Mesenchymal stem cell (in vitro differentiated cells and primary cell): Measurements from ENCODE around the gene SREBF1.

ENCODE experiments used
- DNase-seq: peaks from one replicate; pipeline ENCODE4 v3.0.0-alpha.2; 2013
- H2AFZ ChIP-seq: one replicate; pipeline ENCODE4 v1.6.1; 2013; ENCODE audit warnings: low read depth, mild to moderate bottlenecking, control low read depth, inconsistent platforms, low read length, moderate library complexity
- H2AK5ac ChIP-seq: 2 replicates; pipeline ENCODE4 v1.6.1; 2013; ENCODE audit warnings: low read length, moderate library complexity, mild to moderate bottlenecking, inconsistent platforms; ENCODE audit not compliant: severe bottlenecking
- H2BK120ac ChIP-seq: one replicate; pipeline ENCODE4 v1.6.1; 2013; ENCODE audit warnings: low read depth, mild to moderate bottlenecking, inconsistent platforms, low read length, moderate library complexity
- H2BK12ac ChIP-seq, 2 experiments: one replicate each; pipeline ENCODE4 v1.6.1; 2013; ENCODE audit warnings: inconsistent platforms in 2 of 2, low read length in 2 of 2, mild to moderate bottlenecking in 2 of 2, moderate library complexity in 2 of 2, control low read depth in 1 of 2
- H2BK15ac ChIP-seq: one replicate; pipeline ENCODE4 v1.6.1; 2013; ENCODE audit warnings: mild to moderate bottlenecking, low read depth, inconsistent platforms; ENCODE audit not compliant: poor library complexity, severe bottlenecking
- H2BK5ac ChIP-seq: 2 replicates; pipeline ENCODE4 v1.6.1; 2013; ENCODE audit warnings: low read depth, mild to moderate bottlenecking, low read length, control low read depth, inconsistent platforms; ENCODE audit not compliant: poor library complexity, severe bottlenecking
- H3K14ac ChIP-seq, 2 experiments: one replicate each; pipeline ENCODE4 v1.6.1; 2013; ENCODE audit warnings: inconsistent platforms in 2 of 2, low read length in 2 of 2, control low read depth in 1 of 2, mild to moderate bottlenecking in 1 of 2, moderate library complexity in 1 of 2
- H3K18ac ChIP-seq, 2 experiments: one replicate each; pipeline ENCODE4 v1.6.1; 2013; ENCODE audit warnings: inconsistent platforms in 2 of 2, low read length in 2 of 2, control low read depth in 1 of 2, low read depth in 1 of 2, mild to moderate bottlenecking in 1 of 2
- H3K23ac ChIP-seq, 2 experiments: one replicate each; pipeline ENCODE4 v1.6.1; 2013; ENCODE audit warnings: inconsistent platforms in 2 of 2, low read length in 2 of 2, mild to moderate bottlenecking in 2 of 2, moderate library complexity in 2 of 2, control low read depth in 1 of 2
- H3K27ac ChIP-seq: 2 replicates; pipeline ENCODE4 v1.5.1; 2013; ENCODE audit warnings: mild to moderate bottlenecking, moderate library complexity, low read length, control low read depth, inconsistent platforms; ENCODE audit not compliant: poor library complexity, severe bottlenecking
- H3K27me3 ChIP-seq, 2 experiments: 2 replicates each; pipeline versions ENCODE4 v1.6.1 to v1.7.0; 2013; ENCODE audit warnings: low read length in 2 of 2, mild to moderate bottlenecking in 2 of 2, moderate library complexity in 2 of 2, control low read depth in 1 of 2, inconsistent platforms in 1 of 2; ENCODE audit not compliant: control insufficient read depth in 1 of 2, insufficient read depth in 1 of 2
- H3K36me3 ChIP-seq, 2 experiments: 2 replicates each; pipeline versions ENCODE4 v1.6.1 to v1.7.0; 2013; ENCODE audit warnings: low read length in 2 of 2, control low read depth in 1 of 2, inconsistent platforms in 1 of 2, low read depth in 1 of 2, mild to moderate bottlenecking in 1 of 2; ENCODE audit not compliant: insufficient read depth in 2 of 2, control insufficient read depth in 1 of 2
- H3K4ac ChIP-seq, 2 experiments: one replicate each; pipeline ENCODE4 v1.6.1; 2013; ENCODE audit warnings: inconsistent platforms in 2 of 2, low read length in 2 of 2, mild to moderate bottlenecking in 2 of 2, moderate library complexity in 2 of 2, control low read depth in 1 of 2, low read depth in 1 of 2
- H3K4me1 ChIP-seq: 2 replicates; pipeline ENCODE4 v1.6.1; 2013; ENCODE audit warnings: low read depth, low read length, control low read depth; ENCODE audit not compliant: control insufficient read depth, insufficient read depth
- H3K4me2 ChIP-seq: 2 replicates; pipeline ENCODE4 v1.6.1; 2013; ENCODE audit warnings: low read length, mild to moderate bottlenecking, inconsistent platforms; ENCODE audit not compliant: poor library complexity, severe bottlenecking
- H3K4me3 ChIP-seq, 2 experiments: 2 replicates each; pipeline versions ENCODE4 v1.5.1 to v1.7.0; 2013; ENCODE audit warnings: low read length in 2 of 2, mild to moderate bottlenecking in 2 of 2, control low read depth in 1 of 2, low read depth in 1 of 2; ENCODE audit not compliant: insufficient read depth in 1 of 2
- H3K79me1 ChIP-seq: replicated peaks from 2 replicates; pipeline ENCODE4 v1.6.1; 2013; ENCODE audit warnings: mild to moderate bottlenecking, control low read depth, low read length, inconsistent platforms; ENCODE audit not compliant: poor library complexity, severe bottlenecking
- H3K9ac ChIP-seq: 2 replicates; pipeline ENCODE4 v1.7.0; 2013; ENCODE audit warnings: mild to moderate bottlenecking, low read length, moderate library complexity
- H3K9me3 ChIP-seq: 2 replicates; pipeline ENCODE4 v1.7.0; 2013; ENCODE audit warnings: mild to moderate bottlenecking, low read length; ENCODE audit not compliant: control insufficient read depth
- H4K8ac ChIP-seq: one replicate; pipeline ENCODE4 v1.6.1; 2013; ENCODE audit warnings: inconsistent platforms, mild to moderate bottlenecking, low read length, moderate library complexity
- H4K91ac ChIP-seq: one replicate; pipeline ENCODE4 v1.6.1; 2013; ENCODE audit warnings: mild to moderate bottlenecking, low read length, inconsistent platforms
- WGBS: methylation state at CpG from one replicate; pipeline ENCODE4 v1.1.7; 2013; ENCODE audit warnings: mixed read lengths; 5-methylcytosine and 5-hydroxymethylcytosine counted together

Gene SREBF1

GRCh38 chr17:17812211-17813054, 24.4 kb downstream of the SREBF1 start:
- H3K9me3 ChIP-seq: no peaks in the 10 kb centered on the region
- no peak overlapping the region for H3K9ac ChIP-seq
- no peak overlapping the region for H3K4me2 ChIP-seq
- H3K36me3 ChIP-seq: peaks cover 63 to 76% of the 10 kb centered on the region in 2 experiments
- WGBS: 65% methylated on average over 59 of the region's 59 CpGs
- H3K4me3 ChIP-seq: no peak overlapping the region
- peak overlapping the region; percentile 67 for H4K8ac ChIP-seq
- peak overlapping the region; percentile 12 for H2BK15ac ChIP-seq
- H3K4ac ChIP-seq: peak overlapping the region in 1 of 2 experiments; percentile 26
- DNase-seq: peak; percentile 74
- H4K91ac ChIP-seq: peak overlapping the region; percentile 21
- H2BK5ac ChIP-seq: no peak overlapping the region
- H3K27me3 ChIP-seq: no peaks in the 10 kb centered on the region
- H3K4me1 ChIP-seq: peaks cover 41% of the 10 kb centered on the region
- no peak overlapping the region for H3K27ac ChIP-seq
- no peak overlapping the region for H2AK5ac ChIP-seq
- H3K18ac ChIP-seq: peak overlapping the region; percentile 35 to 49
- H2BK12ac ChIP-seq: peak overlapping the region in 1 of 2 experiments; percentile 8
- peaks cover 6% of the 10 kb centered on the region for H3K79me1 ChIP-seq
- H2BK120ac ChIP-seq: no peak overlapping the region
- no peak overlapping the region for H3K23ac ChIP-seq
- H3K14ac ChIP-seq: no peak overlapping the region
- no peak overlapping the region for H2AFZ ChIP-seq

- peaks cover 55 to 76% of the 10 kb centered on the region in 2 experiments for H3K36me3 ChIP-seq
- H3K27me3 ChIP-seq: no peaks in the 10 kb centered on the region
- H3K4me3 ChIP-seq: no peak overlapping the region
- DNase-seq: peak; percentile 61
- no peak overlapping the region for H2BK15ac ChIP-seq
- no peak overlapping the region for H4K91ac ChIP-seq
- H3K9ac ChIP-seq: no peak overlapping the region
- H2AFZ ChIP-seq: no peak overlapping the region
- H2BK120ac ChIP-seq: no peak overlapping the region
- H3K18ac ChIP-seq: peak overlapping the region; percentile 4 to 82
- H3K4me1 ChIP-seq: peaks cover 43% of the 10 kb centered on the region
- H2BK5ac ChIP-seq: no peak overlapping the region
- H3K79me1 ChIP-seq: peaks cover 8% of the 10 kb centered on the region
- H2BK12ac ChIP-seq: peak overlapping the region in 1 of 2 experiments; percentile 66
- H2AK5ac ChIP-seq: peak overlapping the region; percentile 9
- no peak overlapping the region for H3K4me2 ChIP-seq
- H3K14ac ChIP-seq: no peak overlapping the region
- H3K27ac ChIP-seq: no peak overlapping the region
- H3K23ac ChIP-seq: no peak overlapping the region
- no peak overlapping the region for H3K4ac ChIP-seq
- peak overlapping the region; percentile 8 for H4K8ac ChIP-seq
- 49% methylated on average over 9 of the region's 15 CpGs for WGBS
- no peaks in the 10 kb centered on the region for H3K9me3 ChIP-seq
These were observed 25.2 kb downstream of the SREBF1 start for GRCh38 chr17:17811381-17812210.

- Histone ChIP-seq H3K36me3 (peaks cover 56 to 75% of the 10 kb centered on the region in 2 experiments), H3K27ac (no peak overlapping the region), H4K91ac (no peak overlapping the region), H2BK120ac (no peak overlapping the region), H3K4me2 (peak overlapping the region; percentile 81), H3K4ac (peak overlapping the region in 1 of 2 experiments; percentile 35), H2BK12ac (peak overlapping the region in 1 of 2 experiments; percentile 49), H2BK5ac (no peak overlapping the region), H3K79me1 (peaks cover 9% of the 10 kb centered on the region), H3K27me3 (no peaks in the 10 kb centered on the region), H3K9ac (no peak overlapping the region), H3K9me3 (no peaks in the 10 kb centered on the region), H3K4me3 (no peak overlapping the region), H3K23ac (no peak overlapping the region), H3K14ac (peak overlapping the region in 1 of 2 experiments; percentile 64), H2AK5ac (peak overlapping the region; percentile 17), H4K8ac (peak overlapping the region; percentile 38), H3K18ac (peak overlapping the region; percentile 80 to 92), H2AFZ (no peak overlapping the region), H3K4me1 (peaks cover 45% of the 10 kb centered on the region), H2BK15ac (peak overlapping the region; percentile 31)
- 59% methylated on average over 21 of the region's 27 CpGs for WGBS
- no peak for DNase-seq
These were observed 25.9 kb downstream of the SREBF1 start for GRCh38 chr17:17810895-17811248.
